ENCODE results near the gene CLCN7. TPM values are rescaled to one million over a fixed set of nuclear protein-coding genes. Genes with fewer than 3 reads are reported as not detected.

Gene CLCN7
- total and polyA plus RNA-seq, 9 of the 15 experiments (the other 6 are each of a cell fraction or from before 2014, with no cell fraction given), result 0.06 to 126 (median 18.7) TPM

- peak; percentile 89 for TF ChIP-seq VEZF1 (CRISPR knock-in tag; IDR thresholded peaks at IDR 0.05)
- TF ChIP-seq LEF1 (IDR thresholded peaks at IDR 0.05), result no peak
- TF ChIP-seq POLR2AphosphoS5 (IDR thresholded peaks at IDR 0.05; ENCODE audit: control insufficient read depth, insufficient read depth, low read depth, low read length), result peak; percentile 35; the same call in 1 of the 2 replicates
- no peak for TF ChIP-seq HDAC3 (IDR thresholded peaks at IDR 0.05; ENCODE audit: borderline replicate concordance, partially characterized antibody)
- TF ChIP-seq PATZ1 (CRISPR knock-in tag; IDR thresholded peaks at IDR 0.05; ENCODE audit: borderline replicate concordance), result no peak
- no peak for TF ChIP-seq NR1H2 (CRISPR knock-in tag; IDR thresholded peaks at IDR 0.05)
- TF ChIP-seq HMG20A (CRISPR knock-in tag; conservative IDR thresholded peaks at IDR 0.05), result no peak
- no peak for TF ChIP-seq REST (IDR thresholded peaks at IDR 0.05; ENCODE audit: borderline replicate concordance)
- TF ChIP-seq REST (CRISPR knock-in tag; IDR thresholded peaks at IDR 0.05; ENCODE audit: low read depth), result no peak
- TF ChIP-seq NELFE (IDR thresholded peaks at IDR 0.05; ENCODE audit: insufficient read depth, insufficient read length), result no peak
- TF ChIP-seq GATA2 (CRISPR knock-in tag; IDR thresholded peaks at IDR 0.05), result 0 out of 2 replicates have a peak, but pooled peaks have one; percentile 11
- no peak for TF ChIP-seq HMG20B (CRISPR knock-in tag; IDR thresholded peaks at IDR 0.05)
- no peak for TF ChIP-seq BCL6 (CRISPR knock-in tag; IDR thresholded peaks at IDR 0.05)
- 0 out of 2 replicates have a peak, but pooled peaks have one; percentile 10 for TF ChIP-seq ZNF165 (CRISPR knock-in tag; IDR thresholded peaks at IDR 0.05; ENCODE audit: borderline replicate concordance)
- no peak for TF ChIP-seq TCFL5 (CRISPR knock-in tag; conservative IDR thresholded peaks at IDR 0.05)
- no peak for TF ChIP-seq POLR3G (IDR thresholded peaks at IDR 0.05; ENCODE audit: extremely low read depth, insufficient read length, insufficient replicate concordance)
Observed at GRCh38 chr16:1492923-1493745, 18.3 kb upstream of the CLCN7 start, which contains the start of gene TELO2 (continued).

Data from K562 (cell line).